Liver (tissue), 3 donors: Measurements from ENCODE around the gene CIDEB.

Experiments used
- CTCF ChIP-seq: fragments of 150-350 bp; IDR thresholded peaks from 2 replicates; pipeline ENCODE4 v1.5.1; 2017; ENCODE audit warnings: improper control_type of control experiment, low read depth, low read length; ENCODE audit not compliant: missing input control
- HNF4A ChIP-seq, 2 donors: conservative IDR thresholded peaks; 2 replicates each; pipeline ENCODE4 v1.6.1; 2016; ENCODE audit warnings: antibody characterized with exemption in 2 of 2, mild to moderate bottlenecking in 2 of 2
- SP1 ChIP-seq: IDR thresholded peaks from 2 replicates; pipeline ENCODE4 v1.6.1; 2018; ENCODE audit warnings: antibody characterized with exemption, mild to moderate bottlenecking
- YY1 ChIP-seq: IDR thresholded peaks from 2 replicates; pipeline ENCODE4 v1.6.1; 2016; ENCODE audit warnings: antibody characterized with exemption, mild to moderate bottlenecking
- donor health status: healthy.
- donor health status: healthy.

- TF ChIP-seq SP1 = no peak
- TF ChIP-seq CTCF = no peak
- TF ChIP-seq HNF4A (conservative IDR thresholded peaks at IDR 0.05) = no peak
- no peak for TF ChIP-seq YY1
Observed at GRCh38 chr14:24329073-24329663, 21.4 kb upstream of the CIDEB start.
